Measurements from ENCODE around the gene FAM89A.

- TF ChIP-seq EZH2 (IDR thresholded peaks at IDR 0.05; ENCODE audit: borderline replicate concordance, insufficient read depth, low read depth, low read length, poor library complexity, severe bottlenecking) (no peak), CTCF (IDR thresholded peaks at IDR 0.05) (no peak)
These were observed 15.2 kb upstream of the FAM89A start for GRCh38 chr1:231055271-231055670.

Data from B cell (primary cell).